ENCODE measurements around the gene CHKB. TPM values are rescaled to one million over a fixed set of nuclear protein-coding genes. Genes with fewer than 3 reads are reported as not detected.
"Not testable (repeated sequence)": the region's sequence is repeated elsewhere in the genome, so short reads cannot be mapped to it uniquely, and the experiment has no call there.

CHKB gene, protein sequence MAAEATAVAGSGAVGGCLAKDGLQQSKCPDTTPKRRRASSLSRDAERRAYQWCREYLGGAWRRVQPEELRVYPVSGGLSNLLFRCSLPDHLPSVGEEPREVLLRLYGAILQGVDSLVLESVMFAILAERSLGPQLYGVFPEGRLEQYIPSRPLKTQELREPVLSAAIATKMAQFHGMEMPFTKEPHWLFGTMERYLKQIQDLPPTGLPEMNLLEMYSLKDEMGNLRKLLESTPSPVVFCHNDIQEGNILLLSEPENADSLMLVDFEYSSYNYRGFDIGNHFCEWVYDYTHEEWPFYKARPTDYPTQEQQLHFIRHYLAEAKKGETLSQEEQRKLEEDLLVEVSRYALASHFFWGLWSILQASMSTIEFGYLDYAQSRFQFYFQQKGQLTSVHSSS
- 10 to 100 TPM; 30.1 to 31.6 TPM for total RNA-seq
- long read RNA-seq, donor 1, partial matches to known transcripts = 2 of 13 reads
- long read RNA-seq, donor 1, other reads (novel, unspliced or antisense) = 5 of 13 reads
- long read RNA-seq, donor 2, transcript CHKB-201 (11 exons, 1,638 nt) = major isoform, 49 of 63 reads
- long read RNA-seq, donor 2, partial matches to known transcripts = 2 of 63 reads
- long read RNA-seq, donor 2, other reads (novel, unspliced or antisense) = 10 of 63 reads

DNA sequence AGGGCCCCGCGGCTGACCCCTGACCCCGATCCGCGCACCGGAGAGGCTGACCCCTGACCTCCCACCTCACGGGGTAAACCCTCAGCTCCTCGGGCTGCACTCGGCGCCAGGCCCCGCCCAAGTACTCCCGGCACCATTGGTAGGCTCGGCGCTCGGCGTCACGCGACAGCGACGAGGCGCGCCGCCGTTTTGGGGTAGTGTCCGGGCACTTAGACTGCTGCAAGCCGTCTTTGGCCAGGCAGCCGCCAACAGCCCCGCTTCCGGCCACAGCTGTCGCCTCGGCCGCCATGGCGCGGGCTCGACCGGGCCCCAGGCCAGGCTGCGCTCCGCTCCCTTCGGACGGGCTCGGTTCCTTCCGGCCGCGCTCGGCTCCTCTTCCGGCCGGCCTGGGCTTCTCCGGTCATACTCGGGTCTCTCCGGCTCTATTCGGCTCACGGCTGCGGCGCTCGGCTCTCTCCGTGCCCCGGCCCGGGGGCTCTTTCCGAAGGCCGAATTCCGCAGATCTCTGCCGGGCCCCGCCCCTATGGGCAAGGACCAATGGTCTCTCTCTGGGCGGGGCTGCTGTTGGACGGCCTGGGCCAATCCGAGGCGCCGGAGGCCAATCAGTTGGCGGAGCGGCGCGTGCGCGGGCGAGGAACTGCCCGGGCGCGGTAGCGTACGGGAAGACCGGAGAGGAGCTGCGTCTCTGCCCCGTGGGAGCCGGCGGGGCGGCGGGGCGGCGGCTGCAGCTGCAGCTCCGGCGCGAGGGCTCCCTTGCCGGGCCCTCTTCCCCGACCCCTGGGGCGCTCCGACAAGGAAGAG lies at the start of gene CHKB:
TSS of gene CHKB (minus strand) at position 357 of the 801 bp plus-strand sequence. CDS start at position 289, 68 bp downstream.
- DNase-seq (ENCODE audit: low spot score) = peak; percentile 99
- intact Hi-C loops (cut with DNase I) = no loop called here

GRCh38 chr22:50630376-50630775 lies 47.7 kb upstream of the CHKB start:
- intact Hi-C loops (cut with DNase I) = no loop called here
- DNase-seq (ENCODE audit: low spot score) = no peak

GRCh38 chr22:50628543-50629134 lies 46.0 kb upstream of the CHKB start:
- no peak for DNase-seq (ENCODE audit: low spot score)
- intact Hi-C loops (cut with DNase I) = no loop called here

DNA sequence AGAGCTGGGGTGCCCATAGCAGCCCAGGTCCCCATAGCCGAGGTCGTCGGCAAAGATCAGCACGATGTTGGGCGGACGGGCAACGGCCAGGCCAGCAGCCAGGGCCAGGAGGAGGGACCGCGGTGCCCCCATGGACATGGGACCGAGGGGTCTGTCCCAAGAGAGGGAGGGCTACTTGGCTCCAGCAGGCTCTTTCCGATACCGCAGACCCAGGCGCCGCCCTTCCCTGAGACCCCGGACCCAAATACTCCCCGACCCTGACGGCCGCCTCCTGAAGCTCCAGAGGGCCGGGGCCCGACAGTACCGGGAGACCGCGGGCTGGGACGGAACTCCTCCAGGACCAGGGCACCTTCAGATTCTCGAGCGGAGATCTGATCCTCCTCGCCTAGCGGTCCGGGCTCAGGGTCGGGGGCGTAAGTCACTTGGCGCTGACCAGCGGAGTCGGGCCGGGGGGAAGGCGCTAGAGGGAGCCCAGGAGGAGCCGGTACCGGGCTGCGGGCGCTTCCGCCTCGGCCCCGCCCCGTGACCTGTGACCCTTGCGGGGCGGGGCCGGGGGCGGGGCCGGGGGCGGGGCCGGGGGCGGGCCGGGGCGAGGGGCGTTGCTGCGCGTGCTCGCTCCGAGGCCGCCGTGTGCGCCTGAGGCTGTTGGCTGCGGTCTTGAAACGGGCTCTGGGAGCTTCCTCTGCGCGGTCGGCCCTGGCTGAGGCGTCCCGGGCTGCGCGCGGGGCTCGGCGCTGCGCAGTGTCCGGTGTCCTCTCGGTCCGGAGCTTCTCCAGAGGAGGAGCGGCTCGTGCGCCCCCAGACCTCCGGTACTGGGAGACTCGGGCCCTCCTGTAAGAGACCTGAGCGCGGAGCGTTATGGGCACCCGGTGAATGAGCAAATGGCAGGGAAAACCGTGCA lies 45.2 kb upstream of the CHKB start, which contains the start of gene ARSA:
TSS of gene ARSA (minus strand) at position 511 of the 901 bp plus-strand sequence. CDS start at position 138, 373 bp downstream.
- DNase-seq (ENCODE audit: low spot score) = peak; percentile 94
- intact Hi-C loops (cut with DNase I) = no loop called here

DNA sequence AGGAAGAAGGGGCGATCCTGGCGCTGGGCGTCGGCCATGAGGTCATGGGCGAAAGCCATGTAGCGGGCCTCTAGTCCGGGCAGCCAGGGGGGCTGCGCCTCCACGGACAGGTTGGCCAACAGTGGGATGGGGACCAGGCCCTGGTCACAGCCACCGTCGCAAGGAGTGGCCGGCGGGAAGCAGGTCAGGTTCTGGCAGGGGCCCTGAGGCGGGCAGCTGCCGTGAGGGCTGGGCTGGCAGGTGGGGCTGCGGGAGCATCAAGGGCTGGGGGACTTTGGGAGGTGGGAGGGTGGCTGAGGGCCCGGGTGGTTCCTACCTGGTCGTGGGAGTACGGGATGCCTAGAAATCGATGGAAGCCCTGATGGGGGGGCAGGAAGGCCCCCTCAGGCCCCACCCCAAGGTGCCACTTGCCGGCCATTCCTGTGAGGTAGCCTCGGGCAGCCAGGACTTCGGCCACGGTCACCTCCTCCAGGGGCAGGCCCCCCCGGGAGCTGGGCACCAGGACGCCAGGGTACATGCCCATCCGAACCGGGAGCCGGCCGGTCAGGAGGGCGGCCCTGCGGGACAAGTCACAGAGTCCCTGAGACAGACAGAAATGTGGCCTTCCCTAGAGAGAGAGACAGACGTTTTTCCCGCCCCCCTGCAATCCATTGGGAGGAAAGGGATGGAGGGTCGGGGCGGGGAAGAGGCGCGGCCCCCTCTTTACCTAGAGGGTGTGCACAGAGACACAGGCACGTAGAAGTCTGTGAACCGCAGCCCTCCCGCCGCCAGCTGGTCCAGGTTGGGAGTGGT lies 44.4 kb upstream of the CHKB start:
- DNase-seq (ENCODE audit: low spot score) = peak; percentile 83
- intact Hi-C loops (cut with DNase I) = no loop called here

- no peak for DNase-seq (ENCODE audit: low spot score)
- intact Hi-C loops (cut with DNase I) = no loop called here
These were observed 43.7 kb upstream of the CHKB start for GRCh38 chr22:50626314-50626849.

DNA sequence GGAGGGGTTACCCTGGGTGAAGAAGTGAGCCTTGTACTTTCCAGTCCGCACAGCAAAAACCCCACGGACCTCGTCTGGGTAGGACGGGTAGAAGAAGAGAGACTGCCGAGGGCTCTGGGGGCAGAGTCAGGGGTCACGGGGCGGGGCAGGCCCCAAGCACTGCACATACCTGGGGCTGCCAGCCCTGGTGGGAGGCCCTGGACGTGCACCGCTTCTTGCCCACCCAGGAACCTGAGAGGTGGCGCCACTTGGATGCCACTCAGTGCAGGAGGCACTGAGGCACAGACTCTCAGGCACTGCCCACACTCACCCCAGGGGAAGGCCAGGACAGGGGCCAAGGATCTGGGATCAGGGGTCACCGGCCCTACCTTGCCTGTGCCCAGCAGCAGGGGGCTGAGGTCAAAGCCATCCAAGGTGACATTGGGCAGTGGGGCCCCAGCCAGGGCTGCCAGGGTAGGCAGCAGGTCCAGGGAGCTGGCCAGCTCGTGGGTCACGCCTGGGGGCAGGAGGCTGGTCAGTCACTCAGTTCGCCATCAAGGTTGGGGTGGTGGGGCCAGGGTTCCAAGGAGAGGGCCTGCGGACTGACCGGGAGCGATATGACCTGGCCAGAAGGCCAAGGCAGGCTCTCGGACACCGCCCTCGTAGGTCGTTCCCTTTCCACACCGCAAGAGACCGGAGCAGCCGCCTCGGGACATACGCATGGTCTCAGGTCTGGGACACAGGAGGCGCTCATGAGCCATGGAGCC lies 43.1 kb upstream of the CHKB start:
- intact Hi-C loops (cut with DNase I) = no loop called here
- DNase-seq (ENCODE audit: low spot score) = peak; percentile 78

GRCh38 chr22:50625131-50625567 lies 42.5 kb upstream of the CHKB start:
- intact Hi-C loops (cut with DNase I) = no loop called here
- no peak for DNase-seq (ENCODE audit: low spot score)

- intact Hi-C loops (cut with DNase I) = no loop called here
- no peak for DNase-seq (ENCODE audit: low spot score)
These were observed 41.9 kb upstream of the CHKB start for GRCh38 chr22:50624347-50625130.

GRCh38 chr22:50622723-50623327 lies 40.2 kb upstream of the CHKB start:
- intact Hi-C loops (cut with DNase I) = no loop called here

GRCh38 chr22:50621948-50622722 lies 39.5 kb upstream of the CHKB start:
- peak; percentile 74 for DNase-seq (ENCODE audit: low spot score)
- intact Hi-C loops (cut with DNase I) = no loop called here

More at GRCh38 chr22:50622723-50623327, 40.2 kb upstream of the CHKB start:
- peak; percentile 63 for DNase-seq (ENCODE audit: low spot score)

DNA sequence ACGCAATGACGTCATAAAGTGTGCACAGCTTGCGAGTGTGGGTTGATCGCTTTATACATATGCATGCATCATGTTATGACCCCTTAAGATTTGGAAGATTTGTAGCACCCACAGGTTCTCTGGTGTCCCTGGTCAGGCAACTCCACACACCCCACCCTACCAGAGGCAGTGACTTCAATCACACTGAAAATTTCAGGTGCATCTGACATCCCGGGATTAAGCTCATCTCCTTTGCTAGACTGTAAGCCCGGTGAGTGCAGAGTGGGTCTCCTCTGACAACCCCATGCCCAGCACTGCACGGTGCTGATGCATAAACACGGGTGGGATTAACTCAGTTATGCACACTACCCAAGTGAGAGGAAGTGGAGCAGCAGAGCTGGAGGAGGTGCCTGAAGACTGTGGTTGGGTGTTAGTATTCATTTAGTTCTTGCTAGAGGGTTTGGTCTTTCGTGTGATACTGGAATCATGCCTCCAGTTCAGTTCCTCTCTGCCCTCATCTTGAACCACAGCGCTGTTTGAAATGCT lies 38.8 kb upstream of the CHKB start:
- intact Hi-C loops (cut with DNase I) = no loop called here

DNA sequence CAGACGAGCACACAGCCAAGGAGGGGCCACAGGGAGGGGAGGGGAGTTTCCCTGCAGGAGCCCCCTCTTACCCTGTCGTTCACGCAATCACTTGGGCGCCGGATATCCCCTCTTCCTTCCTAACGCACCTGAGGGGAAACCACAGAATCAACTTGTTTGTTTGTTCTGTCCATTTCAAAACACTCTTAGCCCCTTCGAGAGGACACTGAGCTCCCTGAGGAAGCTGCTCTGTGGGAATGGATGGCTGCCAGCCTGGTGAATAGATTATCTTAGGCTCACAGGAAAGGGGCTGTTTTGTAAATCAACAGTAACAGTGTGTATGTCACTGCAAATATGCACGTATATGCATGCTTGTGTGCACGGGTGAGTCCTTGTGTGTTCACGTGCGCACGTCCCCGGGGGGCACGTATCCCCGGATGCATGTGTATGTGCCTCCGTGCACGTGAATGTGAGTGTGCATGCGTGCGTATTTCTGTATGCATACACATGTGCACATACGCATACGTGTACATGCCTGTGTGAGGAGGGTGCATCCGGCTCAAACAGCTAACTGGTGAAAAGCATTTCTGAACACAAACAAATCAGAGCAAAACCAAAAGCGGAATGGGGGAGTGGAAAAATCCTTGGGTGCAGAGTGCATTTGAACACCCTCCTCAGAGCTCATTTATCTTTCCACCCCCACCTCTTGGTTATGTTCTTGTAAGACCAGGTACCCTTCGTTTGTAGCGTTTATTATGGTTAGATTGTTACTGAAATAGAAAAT lies 38.1 kb upstream of the CHKB start:
- DNase-seq (ENCODE audit: low spot score) = no peak
- intact Hi-C loops (cut with DNase I) = no loop called here

More for the DNA sequence above, 38.8 kb upstream of the CHKB start:
- DNase-seq (ENCODE audit: low spot score) = peak; percentile 45

DNA sequence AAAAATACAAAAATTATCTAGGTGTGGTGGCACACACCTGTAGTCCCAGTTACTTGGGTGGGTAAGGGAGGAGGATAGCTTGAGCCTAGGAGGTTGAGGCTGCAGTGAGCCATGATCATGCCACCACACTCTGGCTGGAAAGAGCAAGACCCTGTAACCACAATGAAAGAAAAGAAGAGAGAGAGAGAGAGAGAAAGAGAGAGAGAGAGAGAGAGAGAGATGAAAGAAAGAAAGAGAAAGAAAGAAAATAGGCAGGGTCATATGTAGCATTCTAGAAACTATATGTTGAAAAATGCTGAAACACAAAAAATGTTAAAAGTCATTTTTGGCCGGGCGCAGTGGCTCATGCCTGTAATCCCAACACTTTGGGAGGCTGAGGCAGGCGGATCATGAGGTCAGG lies 31.6 kb upstream of the CHKB start:
- DNase-seq (ENCODE audit: low spot score); intact Hi-C loops (cut with DNase I): not testable (repeated sequence)
